ENCODE results near the gene RNASE4.
"Not testable (repeated sequence)": the region's sequence is repeated elsewhere in the genome, so short reads cannot be mapped to it uniquely, and the experiment has no call there.

RNASE4 gene

GRCh38 chr14:20698018-20698329 is 13.6 kb downstream of the RNASE4 start:
- no peak for DNase-seq (ENCODE audit: low read depth in 2 of 2)

- no peak for DNase-seq (ENCODE audit: low read depth in 2 of 2)
Measured at GRCh38 chr14:20698934-20699333, 14.6 kb downstream of the RNASE4 start.

GRCh38 chr14:20699931-20700330 is 15.6 kb downstream of the RNASE4 start:
- DNase-seq (ENCODE audit: low read depth in 2 of 2) = no peak

GRCh38 chr14:20700965-20701364 is 16.6 kb downstream of the RNASE4 start:
- not testable (repeated sequence) for DNase-seq (ENCODE audit: low read depth in 2 of 2)

- DNase-seq (ENCODE audit: low read depth in 2 of 2) = no peak
Measured at GRCh38 chr14:20706657-20707355, 22.4 kb downstream of the RNASE4 start.

GRCh38 chr14:20707622-20708021 is 23.3 kb downstream of the RNASE4 start:
- DNase-seq (ENCODE audit: low read depth in 2 of 2) = no peak

- no peak for DNase-seq (ENCODE audit: low read depth in 2 of 2)
Measured at GRCh38 chr14:20711261-20711660, 26.9 kb downstream of the RNASE4 start.

GRCh38 chr14:20711685-20712084 is 27.3 kb downstream of the RNASE4 start:
- DNase-seq (ENCODE audit: low read depth in 2 of 2) = no peak

- no peak for DNase-seq (ENCODE audit: low read depth in 2 of 2)
Measured at GRCh38 chr14:20712904-20713303, 28.5 kb downstream of the RNASE4 start.

GRCh38 chr14:20714593-20715250 is 30.4 kb downstream of the RNASE4 start:
- no peak for DNase-seq (ENCODE audit: low read depth in 2 of 2)

GRCh38 chr14:20719777-20720176 is 35.4 kb downstream of the RNASE4 start:
- DNase-seq (ENCODE audit: low read depth in 2 of 2) = no peak

- DNase-seq (ENCODE audit: low read depth in 2 of 2) = no peak
Measured at GRCh38 chr14:20720741-20721140, 36.4 kb downstream of the RNASE4 start.

- DNase-seq (ENCODE audit: low read depth in 2 of 2) = no peak
Measured at GRCh38 chr14:20722016-20722415, 37.7 kb downstream of the RNASE4 start.

- no peak for DNase-seq (ENCODE audit: low read depth in 2 of 2)
Measured at GRCh38 chr14:20723488-20723887, 39.1 kb downstream of the RNASE4 start.

- not testable (repeated sequence) for DNase-seq (ENCODE audit: low read depth in 2 of 2)
Measured at GRCh38 chr14:20726121-20726520, 41.8 kb downstream of the RNASE4 start.

- DNase-seq (ENCODE audit: low read depth in 2 of 2) = no peak
Measured at GRCh38 chr14:20726531-20726930, 42.2 kb downstream of the RNASE4 start.

- no peak for DNase-seq (ENCODE audit: low read depth in 2 of 2)
Measured at GRCh38 chr14:20730891-20731290, 46.5 kb downstream of the RNASE4 start.

GRCh38 chr14:20732477-20732876 is 48.1 kb downstream of the RNASE4 start:
- DNase-seq (ENCODE audit: low read depth in 2 of 2) = no peak

GRCh38 chr14:20732979-20733635 is 48.7 kb downstream of the RNASE4 start:
- DNase-seq (ENCODE audit: low read depth in 2 of 2) = no peak

- no peak for DNase-seq (ENCODE audit: low read depth in 2 of 2)
Measured at GRCh38 chr14:20733684-20734429, 49.5 kb downstream of the RNASE4 start.

GRCh38 chr14:20734430-20734806 is 50.1 kb downstream of the RNASE4 start:
- DNase-seq (ENCODE audit: low read depth in 2 of 2) = no peak

GRCh38 chr14:20738292-20738691 is 53.9 kb downstream of the RNASE4 start:
- not testable (repeated sequence) for DNase-seq (ENCODE audit: low read depth in 2 of 2)
